ENCODE data around the gene LCK. TPM values are rescaled to one million over a fixed set of nuclear protein-coding genes. Genes with fewer than 3 reads are reported as not detected.

LCK gene
- total RNA-seq, 1 donor: 0.43 TPM

DNA sequence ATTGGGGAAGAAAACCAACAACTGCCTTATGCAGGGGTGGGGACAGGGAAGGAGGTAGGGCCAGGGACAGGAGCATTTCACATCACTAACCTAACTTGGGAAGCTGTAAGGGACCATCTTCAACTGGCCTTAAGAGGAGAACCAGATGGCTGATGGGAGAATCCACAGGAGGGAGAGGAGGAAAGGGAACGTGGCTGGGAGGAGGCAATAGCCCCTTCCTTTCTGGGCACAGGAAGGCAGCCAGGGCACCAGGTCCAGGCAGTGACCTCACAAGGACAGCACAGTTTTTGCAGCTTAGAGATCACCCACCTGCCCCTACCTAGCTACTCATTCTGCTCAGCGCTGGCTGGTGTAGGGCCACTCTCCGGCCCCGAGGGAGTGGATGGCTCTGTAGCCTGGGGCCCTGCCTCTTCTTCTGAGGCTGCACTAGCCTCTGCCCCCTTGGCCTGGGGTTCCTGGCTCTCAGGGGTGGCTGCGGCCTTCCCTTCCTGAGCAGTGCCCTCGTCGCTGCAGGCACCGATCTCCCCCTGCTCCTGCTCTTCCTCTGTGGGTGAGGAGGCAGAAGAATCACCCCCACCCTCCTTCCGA, 83.3 kb downstream of the LCK start:
- TF ChIP-seq, protein P1, sequence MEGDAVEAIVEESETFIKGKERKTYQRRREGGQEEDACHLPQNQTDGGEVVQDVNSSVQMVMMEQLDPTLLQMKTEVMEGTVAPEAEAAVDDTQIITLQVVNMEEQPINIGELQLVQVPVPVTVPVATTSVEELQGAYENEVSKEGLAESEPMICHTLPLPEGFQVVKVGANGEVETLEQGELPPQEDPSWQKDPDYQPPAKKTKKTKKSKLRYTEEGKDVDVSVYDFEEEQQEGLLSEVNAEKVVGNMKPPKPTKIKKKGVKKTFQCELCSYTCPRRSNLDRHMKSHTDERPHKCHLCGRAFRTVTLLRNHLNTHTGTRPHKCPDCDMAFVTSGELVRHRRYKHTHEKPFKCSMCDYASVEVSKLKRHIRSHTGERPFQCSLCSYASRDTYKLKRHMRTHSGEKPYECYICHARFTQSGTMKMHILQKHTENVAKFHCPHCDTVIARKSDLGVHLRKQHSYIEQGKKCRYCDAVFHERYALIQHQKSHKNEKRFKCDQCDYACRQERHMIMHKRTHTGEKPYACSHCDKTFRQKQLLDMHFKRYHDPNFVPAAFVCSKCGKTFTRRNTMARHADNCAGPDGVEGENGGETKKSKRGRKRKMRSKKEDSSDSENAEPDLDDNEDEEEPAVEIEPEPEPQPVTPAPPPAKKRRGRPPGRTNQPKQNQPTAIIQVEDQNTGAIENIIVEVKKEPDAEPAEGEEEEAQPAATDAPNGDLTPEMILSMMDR (IDR thresholded peaks at IDR 0.05; ENCODE audit: insufficient read depth, low read depth, low read length): no peak
- H3K4me3 ChIP-seq (ENCODE audit: low read depth, low read length): peak overlapping the region; percentile 72
- DNase-seq (ENCODE audit: low read depth): no peak

GRCh38 chr1:32334864-32335534, 83.9 kb downstream of the LCK start:
- peak; percentile 45 for DNase-seq (ENCODE audit: low read depth)
- peak overlapping the region; percentile 72 for H3K4me3 ChIP-seq (ENCODE audit: low read depth, low read length)
- TF ChIP-seq, protein P1 (IDR thresholded peaks at IDR 0.05; ENCODE audit: insufficient read depth, low read depth, low read length): peak; percentile 74

DNA sequence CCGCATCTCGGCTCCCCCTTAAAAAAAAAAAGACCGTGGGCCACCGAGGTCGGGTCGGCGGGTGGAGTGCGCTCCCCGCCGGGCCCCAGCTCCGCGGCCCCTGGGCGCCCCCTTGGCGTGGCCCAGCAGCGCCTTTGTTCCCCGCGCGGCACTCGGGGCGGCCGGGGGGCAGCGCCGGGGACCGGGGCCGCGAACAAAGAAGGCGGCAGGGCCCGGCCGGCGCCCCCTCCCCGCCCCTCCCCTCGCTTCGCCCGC, 84.4 kb downstream of the LCK start:
- TF ChIP-seq, protein P1 (IDR thresholded peaks at IDR 0.05; ENCODE audit: insufficient read depth, low read depth, low read length): no peak
- H3K4me3 ChIP-seq (ENCODE audit: low read depth, low read length): peak overlapping the region; percentile 72

More for the DNA sequence above, 84.4 kb downstream of the LCK start:
- DNase-seq (ENCODE audit: low read depth): no peak

Small RNA genes lying within 50 kb of the gene (small RNA-seq; reads per million reads assigned to genes)
- gene RF00017 (not detected), gene RF00019 (not detected)

Other genes starting within 250 kb of the LCK start
- gene KHDRBS1, start 237.4 kb upstream of the LCK start, total RNA-seq: 50.3 and 51.0 TPM in 2 replicates
- 5.6 and 5.8 TPM in 2 replicates for gene TMEM39B, start 178.3 kb upstream of the LCK start, total RNA-seq
- 61.8 and 96.7 TPM in 2 replicates for gene KPNA6, start 143.2 kb upstream of the LCK start, total RNA-seq
- gene TXLNA, start 71.6 kb upstream of the LCK start, total RNA-seq: 105 and 128 TPM in 2 replicates
- gene CCDC28B, start 50.7 kb upstream of the LCK start, total RNA-seq: 22.5 and 30.3 TPM in 2 replicates
- 0.86 and 2.3 TPM in 2 replicates for gene IQCC, start 45.6 kb upstream of the LCK start, total RNA-seq
- not detected in 2 replicates for gene DCDC2B, start 42.2 kb upstream of the LCK start, total RNA-seq
- gene TMEM234, start 28.9 kb upstream of the LCK start, total RNA-seq: 21.6 and 23.8 TPM in 2 replicates
- 264 and 280 TPM in 2 replicates for gene EIF3I, start 28.9 kb upstream of the LCK start, total RNA-seq
- 0.97 and 5.2 TPM in 2 replicates for gene FAM167B, start 4.0 kb upstream of the LCK start, total RNA-seq
- 67.6 and 95.0 TPM in 2 replicates for gene HDAC1, start 40.8 kb downstream of the LCK start, total RNA-seq
- 30.9 and 32.4 TPM in 2 replicates for gene MARCKSL1, start 85.0 kb downstream of the LCK start, total RNA-seq
- 1.3 TPM in 2 replicates for gene FAM229A, start 111.2 kb downstream of the LCK start, total RNA-seq
- gene TSSK3, start 111.3 kb downstream of the LCK start, total RNA-seq: 0.86 and 0.97 TPM in 2 replicates
- gene BSDC1, start 143.2 kb downstream of the LCK start, total RNA-seq: 58.3 and 76.4 TPM in 2 replicates
- gene ZBTB8B, start 213.8 kb downstream of the LCK start, total RNA-seq: not detected in 2 replicates

All from fibroblast of villous mesenchyme (primary cell).